HuH-7 (cell line): Measurements from ENCODE around the gene LZTR1.
"Not testable (repeated sequence)": the region's sequence is repeated elsewhere in the genome, so short reads cannot be mapped to it uniquely, and the experiment has no call there.

Source experiments
- DNase-seq: peaks from one replicate; pipeline ENCODE4 v3.0.0; 2011; ENCODE audit warnings: low spot score

LZTR1 gene

DNA sequence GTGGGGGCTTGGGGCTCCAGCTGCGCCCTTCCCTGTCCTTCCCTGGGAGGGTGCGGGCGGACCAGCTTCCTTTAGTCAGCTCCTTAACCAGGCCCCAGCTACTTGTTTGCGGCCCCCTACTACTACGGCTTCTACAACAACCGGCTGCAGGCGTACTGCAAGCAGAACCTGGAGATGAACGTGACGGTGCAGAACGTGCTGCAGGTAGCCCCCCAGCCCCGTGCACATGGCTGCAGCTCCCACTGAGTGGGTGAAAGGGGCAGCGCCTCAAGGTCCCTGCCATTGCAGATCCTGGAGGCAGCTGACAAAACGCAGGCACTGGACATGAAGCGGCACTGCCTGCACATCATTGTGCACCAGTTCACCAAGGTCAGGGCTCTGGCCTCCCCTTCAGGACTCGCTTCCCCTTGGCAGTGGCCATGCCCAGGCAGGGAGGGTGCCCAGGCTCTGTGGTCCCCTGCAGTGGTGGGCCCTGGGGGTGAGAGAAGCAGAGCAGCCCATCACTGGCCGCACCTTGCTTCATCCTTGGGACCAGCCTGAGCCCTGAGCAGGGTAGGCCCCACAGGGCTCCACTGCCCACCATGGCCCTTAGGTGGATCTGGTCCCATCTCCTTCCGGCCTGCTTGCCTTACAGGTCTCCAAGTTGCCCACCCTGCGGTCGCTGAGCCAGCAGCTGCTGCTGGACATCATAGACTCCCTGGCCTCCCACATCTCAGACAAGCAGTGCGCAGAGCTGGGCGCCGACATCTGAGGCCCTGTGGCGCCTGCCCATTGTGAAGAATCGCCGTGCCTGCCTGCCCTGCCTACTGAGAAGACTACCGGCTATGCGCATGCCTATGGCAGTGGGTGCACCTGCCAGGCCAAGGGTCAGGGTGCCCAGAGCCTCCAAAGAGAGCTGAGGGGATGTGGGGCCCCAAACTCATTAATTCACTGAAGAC lies 14.8 kb downstream of the LZTR1 start:
- no peak for DNase-seq

DNA sequence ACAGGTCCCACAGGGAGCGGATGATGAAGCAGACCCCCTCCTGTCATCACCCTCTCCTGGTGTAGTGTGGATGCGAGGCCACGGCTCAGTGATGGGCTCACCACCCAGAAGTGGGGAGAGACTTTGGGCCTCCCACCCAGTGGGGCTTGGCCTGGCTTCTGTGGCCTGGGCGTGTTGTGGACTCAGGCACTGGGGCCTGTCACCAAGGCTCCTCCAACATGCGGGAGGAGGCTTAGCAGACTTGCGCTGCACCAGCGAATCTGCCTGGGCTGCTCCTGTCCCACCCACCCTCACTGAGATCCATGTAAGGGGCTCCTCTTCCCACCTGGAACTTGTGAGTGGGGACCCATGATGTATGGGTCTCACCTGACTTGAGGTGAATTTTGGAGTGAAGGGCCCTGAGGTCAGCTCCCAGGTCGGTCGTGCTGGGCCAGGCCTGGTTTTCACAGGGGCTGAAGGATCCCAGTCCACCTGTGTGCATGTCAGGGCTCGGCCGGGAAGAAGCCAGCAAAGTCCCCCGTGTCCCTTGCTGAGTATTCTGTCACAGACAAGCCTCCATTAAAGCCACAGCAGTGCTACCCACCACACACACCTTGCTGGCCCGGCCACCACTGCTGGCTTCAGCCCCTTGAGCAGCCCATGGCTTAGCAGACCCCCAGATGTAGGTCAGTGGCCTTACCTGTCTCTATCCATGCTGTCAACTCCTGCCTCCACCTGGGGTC lies 15.6 kb downstream of the LZTR1 start:
- no peak for DNase-seq

DNA sequence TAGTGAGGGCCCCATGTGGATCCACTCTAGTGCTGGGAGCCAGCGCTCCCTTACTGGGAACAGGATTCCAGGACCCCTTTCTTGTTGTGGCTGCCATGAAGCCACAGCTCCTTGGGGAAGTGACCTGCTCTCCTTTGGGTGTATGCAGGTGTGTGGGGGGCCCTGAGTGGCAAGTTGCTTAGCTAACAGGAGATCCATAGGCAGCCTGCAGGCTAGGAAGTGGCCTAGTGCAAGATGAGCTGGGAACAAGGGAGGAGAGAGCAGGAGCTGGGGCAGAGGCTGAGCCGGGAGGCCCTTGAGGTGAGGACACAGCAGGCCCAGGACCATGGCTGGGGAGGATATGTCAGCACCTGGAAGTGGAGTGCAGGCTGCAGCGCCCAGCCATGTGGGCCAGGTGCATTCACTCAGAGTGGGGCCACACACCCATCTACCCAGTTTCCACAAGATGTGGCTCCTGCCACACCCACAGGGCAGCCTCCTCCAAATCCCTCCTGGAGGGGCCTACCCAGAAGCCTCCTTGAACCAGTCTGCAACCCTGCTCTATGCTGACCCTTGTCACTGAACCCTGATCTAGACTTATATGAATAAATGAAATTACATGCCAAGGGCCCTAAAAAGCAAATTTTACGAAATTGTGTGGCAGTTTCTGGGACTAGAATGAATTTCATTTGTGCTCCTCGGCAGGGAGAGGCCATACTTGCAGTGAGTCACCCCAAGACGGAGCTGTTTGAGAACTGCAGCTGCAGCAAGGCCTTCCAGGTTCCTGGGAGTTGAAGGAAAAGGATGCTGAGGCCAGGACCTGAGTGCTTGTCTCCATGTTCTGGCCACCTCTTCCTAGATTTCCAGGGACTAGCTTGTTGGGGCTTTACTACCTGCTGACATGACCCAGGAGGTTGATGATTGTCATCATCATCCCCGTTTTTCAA lies 16.6 kb downstream of the LZTR1 start:
- DNase-seq: no peak

DNA sequence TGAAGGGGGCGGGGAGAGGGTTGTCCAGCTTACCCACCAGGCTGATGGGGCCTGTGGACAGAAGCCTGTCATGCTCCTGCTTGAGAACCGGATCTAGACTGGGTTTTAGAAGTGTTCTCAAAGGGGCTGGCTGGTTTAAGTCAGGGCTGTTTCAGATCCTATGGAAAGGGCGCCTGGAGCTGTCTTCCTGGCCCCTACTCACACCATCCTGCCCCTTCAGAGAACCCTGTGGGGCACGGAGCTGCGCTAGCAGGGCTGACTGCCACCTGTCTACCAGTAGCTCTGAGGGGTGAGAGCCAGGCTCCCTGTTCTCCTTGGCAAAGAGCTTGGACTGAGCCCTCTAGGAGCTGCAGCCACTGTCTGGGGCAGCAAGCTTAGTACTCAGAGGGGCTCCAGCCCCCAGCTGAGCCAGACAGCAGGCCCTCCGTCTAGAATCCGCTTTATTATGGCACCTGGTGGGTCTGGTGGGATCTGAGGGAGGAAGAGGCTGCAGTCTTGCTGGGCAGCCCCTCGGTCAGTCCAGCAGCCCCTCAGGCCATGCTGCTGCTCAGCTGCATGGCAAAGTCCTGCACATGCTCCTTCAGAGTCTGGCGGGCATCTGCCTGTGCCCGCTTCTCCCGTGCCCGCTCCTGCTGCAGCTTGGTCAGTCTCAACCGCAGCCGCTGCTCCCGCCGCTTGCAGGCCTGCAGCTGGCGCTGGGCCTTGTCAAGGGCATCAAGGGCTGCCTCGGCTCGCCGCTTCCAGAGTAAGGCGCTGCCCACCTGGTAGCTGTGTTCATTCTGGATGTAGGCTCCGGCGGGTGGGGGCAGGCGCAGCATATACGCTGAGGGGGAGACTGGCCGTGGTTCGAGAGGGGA lies 17.5 kb downstream of the LZTR1 start:
- no peak for DNase-seq

DNA sequence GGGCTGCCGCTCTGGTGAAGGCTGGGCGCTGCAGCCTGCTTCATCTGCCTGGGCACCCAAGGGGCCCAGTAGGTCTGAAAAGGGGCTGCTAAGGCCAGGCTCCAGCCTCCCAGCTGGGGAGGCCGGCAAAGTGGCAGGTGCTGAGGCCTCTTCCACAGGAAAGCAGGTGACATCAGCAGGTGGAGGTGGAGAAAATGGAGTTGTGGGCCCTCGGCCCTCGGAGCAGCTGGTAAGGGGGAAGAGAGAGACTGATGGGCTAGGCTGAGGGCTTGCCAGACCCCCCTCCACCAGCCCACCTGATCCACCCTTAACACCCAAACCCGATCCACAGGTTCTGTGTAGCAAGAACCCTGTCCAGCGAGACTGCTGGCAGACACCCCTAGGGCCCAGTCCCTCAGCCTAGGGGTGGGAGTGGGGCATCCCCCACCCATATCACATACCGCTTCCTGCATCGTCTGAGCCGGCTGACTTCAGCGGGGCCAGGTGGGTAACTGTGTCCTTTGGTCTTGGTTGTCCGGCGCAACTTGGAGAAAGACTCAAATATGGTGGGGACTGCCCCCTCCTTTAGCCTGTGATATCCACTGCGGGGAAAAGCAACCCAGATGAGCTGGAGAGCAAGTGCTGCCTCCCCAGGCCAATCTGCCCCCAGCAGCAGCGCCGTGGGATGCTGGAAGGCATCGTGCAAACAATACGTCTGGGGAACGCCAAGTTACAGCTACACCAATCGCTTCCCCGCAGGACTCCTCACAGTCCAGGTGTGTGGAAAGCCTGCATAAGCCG lies 18.3 kb downstream of the LZTR1 start:
- DNase-seq: no peak

DNA sequence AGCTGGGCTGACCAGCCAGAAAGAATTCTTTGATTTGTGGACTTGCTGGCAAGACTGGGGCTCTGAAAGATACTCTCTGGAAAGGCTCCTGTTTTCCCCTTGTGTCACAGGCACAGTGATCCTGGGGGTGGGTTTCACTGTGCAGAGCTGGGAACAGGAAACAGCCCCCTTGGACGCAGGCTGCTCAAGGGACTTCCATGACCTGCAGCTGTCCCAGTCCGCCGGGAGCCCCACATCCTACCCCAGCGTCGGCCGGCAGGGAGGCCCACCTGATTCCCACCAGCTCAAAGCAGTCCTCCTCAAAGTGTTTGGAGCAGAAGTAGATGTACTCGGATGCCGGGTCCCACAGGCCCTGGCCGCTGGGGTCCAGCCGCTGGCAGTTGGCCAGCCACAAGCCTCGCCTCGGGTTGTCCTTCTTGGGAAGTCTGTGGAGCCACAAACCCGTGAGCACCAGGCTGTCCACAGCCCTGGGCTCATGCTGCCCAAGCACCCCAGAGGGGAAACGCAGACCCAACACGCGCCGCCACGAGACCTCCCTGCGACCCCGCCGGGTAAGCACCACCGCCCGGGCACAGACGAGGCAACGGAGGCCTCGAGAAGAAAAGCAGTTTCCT lies 19.0 kb downstream of the LZTR1 start:
- DNase-seq: no peak

DNA sequence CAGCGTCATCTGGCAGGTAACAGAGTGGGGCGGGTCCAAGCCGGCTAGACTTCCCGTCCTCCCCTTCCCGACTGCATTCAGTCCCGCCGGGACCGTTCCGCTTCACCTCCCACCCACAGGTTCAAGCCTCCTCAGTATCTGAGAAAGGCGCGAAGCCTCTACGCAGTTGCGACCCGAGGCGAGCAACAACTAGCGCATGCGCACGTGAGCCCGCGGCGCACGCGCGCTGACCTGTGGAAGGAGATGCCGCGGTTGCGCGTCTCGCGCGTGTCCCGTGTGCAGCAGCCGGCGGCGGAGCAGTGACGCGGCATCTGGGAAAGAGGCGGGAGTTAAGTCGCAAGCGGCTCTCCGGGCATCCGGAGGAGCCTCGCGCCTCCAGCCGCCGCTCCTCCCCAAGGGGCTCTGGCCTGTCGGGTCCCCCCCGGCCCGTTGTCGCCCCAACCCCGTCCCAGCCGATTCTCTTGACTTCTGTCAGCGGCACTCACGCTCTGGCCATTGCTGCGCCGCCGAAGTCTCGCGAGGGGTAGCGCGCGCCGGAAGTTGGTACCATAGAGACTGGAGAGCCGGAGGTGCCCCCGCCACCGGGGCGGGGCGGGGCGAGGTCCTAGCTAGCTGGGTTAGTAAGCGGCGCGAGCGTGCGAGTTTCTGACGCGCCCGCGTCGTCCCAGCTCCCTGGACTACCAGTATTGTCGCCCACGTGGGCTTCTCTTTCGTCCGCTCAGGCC lies 19.7 kb downstream of the LZTR1 start, which contains the start of gene THAP7:
Gene THAP7 (minus strand): TSS at position 518 of the 725 bp plus-strand sequence. CDS start 207 bp downstream, at position 311.
- DNase-seq: peak; percentile 97

DNA sequence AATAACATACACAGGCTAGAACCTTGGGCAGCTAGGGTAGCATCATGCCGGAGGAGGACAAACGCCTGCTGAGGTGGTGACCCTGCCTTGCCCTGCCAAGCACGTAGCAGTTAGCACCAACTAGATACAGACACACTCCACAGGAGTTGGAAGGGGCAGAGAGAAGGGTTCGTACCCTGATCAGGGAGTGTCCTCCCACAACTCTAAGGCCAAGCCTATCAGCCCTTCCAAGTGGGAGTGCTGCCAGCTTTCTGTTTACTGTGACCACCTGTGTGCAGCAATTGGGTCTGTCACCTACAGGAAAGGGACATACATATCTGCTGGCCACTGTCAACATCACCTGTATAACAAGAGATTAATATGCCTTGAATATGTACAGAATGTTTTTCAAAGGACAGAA lies 21.7 kb downstream of the LZTR1 start:
- no peak for DNase-seq

DNA sequence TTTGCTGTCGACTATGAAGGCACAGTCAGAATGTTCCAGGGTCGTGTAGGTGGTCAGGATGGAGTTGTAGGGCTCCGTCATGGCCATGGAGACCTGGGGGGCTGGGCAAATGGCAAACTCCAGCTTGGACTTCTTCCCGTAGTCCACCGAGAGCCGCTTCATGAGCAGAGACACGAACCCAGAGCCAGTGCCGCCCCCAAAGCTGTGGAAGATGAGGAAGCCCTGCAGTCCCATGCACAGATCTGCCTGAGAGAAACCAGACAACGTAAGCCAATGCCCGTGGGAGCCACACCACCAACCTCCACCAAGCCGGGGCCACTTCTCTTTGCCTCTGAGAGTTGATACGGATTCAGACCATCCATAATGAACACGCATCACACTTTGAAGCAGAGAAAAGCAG lies 27.1 kb downstream of the LZTR1 start:
- DNase-seq: not testable (repeated sequence)

DNA sequence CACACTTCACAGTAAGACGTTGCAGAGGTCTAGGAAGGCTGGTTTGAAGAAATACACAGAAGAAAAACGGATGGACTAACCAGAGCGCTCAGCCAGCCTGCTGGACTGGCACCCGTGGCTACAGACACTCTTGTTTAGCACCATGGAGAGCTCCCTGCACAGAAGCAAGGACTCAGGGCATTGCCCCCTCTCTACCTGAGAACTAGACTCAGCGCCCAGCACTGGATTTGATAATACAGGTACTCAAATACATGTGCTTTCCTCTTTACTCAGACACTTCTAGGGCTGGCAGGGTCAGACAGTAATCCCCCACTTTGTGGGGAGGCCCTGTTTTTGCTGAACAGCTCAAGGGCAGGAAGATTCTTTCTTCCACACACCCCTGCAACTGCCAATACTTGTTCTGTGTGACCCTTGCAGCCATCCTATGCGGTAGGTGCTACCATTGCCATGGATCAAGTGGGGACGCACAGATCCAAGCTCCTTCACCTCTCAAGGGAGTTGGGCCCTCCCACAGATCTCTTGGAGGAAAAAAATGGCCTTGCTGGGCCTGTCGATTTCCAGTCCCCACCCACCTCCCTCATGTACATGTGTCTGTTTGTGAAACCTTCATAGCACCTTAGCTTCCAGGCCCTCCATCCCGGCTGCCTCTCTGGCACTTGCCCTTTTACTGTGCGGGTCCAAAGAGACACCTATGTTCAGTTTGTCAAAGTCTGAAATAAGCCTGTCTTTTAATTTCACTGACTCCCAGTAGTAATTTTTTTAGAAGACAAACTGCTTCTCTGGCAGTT lies 27.7 kb downstream of the LZTR1 start:
- DNase-seq: no peak

DNA sequence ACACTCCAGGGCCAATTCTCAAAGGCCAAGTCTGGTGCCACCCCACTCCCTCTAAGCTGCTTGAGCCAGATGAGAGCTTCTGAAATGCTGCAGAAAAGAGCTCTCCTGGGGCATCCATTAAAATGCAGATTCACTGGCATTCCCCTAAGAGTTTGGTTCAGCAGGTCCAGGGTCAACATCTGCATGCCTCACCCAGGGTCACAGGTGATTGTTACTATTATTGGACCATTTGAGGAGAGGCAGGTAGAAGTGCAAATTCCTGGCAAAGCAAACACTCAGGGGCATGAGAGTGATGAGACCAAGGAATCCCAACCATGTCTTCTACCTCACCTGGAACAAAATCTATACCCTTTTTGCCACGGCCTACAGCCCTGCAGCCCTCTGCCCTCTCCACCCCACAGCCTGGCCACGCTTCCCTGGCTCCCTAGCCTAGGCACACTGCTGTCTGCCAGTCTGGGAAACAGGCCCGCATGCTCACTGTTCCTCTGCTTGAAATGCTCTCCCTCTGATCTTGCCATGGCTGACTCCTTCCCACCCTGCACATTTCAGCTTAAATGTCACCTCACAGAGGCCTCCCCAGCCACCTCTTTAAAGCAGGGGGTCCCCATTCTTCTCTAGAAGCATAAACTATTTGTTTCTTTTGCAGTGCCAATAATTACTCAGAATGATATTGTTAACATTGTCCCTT lies 28.5 kb downstream of the LZTR1 start:
- DNase-seq: no peak

DNA sequence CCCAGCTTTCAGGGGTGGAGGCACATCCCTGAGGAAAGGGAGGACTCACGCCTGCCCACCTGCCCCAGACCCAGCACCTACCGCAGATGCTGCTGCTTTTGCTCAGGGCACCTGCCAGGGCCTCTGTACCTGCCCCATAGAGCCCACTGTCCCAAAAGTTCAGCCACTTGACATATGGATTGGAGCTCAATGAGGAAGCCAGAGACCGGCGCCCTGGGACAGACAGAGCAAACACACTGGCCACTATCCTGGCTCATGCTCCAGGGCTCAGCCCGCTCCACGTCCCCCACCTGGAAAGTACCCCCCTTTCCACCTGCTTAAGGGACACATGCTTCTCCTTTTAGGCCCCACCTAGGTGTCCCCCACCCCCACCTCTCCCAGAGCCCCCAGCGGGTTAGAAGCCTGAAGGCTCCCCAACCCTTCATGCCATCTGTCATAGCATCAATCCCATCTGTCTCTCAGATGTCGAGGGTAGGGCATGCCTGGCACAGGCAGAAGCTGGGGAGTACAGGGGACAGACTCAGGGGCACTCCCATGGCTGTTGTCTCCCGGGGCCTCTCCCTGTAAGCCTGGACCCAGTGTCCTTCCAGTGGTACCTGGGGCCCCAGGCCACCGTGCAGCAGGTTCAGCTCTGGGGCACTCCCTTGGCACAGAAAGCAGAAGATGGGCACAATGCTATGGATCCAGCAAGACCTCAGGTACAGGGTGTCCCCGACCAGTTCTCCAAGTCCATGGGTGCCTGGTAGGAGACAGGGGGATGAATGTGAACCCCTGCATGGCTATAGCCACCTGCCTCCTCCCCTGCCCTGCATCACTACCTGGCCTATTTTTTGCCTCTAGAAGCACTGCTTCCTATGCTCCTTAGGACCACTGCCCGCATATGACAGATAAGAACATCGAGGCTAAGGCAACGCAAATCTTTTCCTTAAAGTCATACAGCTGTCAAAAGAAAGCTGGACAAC lies 30.6 kb downstream of the LZTR1 start:
- no peak for DNase-seq

DNA sequence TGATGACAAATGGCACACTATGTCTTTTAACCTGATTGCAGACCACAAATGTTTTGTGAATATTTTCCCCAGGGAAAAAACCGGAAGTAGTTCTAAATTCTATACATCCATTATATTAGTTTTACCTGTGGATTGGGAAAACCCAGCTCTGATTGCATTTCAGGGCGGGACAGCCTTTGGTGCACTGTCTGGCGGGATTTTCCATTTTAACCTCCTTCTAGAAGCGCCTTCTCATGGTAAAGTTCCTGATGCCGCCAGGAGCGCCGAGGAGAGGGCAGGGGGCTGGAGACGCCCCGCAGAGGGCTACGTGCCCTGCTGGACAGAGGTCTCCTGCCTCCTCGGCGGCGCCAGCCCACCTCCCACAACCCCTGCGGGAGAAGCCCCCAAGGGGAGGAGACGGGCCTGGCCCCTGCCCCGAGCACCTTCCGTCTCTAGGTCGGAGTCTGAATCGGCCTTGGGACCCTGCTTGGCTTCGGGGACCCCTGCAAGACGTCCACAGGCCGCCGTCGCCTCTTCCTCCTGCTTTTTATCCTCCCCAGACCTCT lies 31.6 kb downstream of the LZTR1 start:
- no peak for DNase-seq

DNA sequence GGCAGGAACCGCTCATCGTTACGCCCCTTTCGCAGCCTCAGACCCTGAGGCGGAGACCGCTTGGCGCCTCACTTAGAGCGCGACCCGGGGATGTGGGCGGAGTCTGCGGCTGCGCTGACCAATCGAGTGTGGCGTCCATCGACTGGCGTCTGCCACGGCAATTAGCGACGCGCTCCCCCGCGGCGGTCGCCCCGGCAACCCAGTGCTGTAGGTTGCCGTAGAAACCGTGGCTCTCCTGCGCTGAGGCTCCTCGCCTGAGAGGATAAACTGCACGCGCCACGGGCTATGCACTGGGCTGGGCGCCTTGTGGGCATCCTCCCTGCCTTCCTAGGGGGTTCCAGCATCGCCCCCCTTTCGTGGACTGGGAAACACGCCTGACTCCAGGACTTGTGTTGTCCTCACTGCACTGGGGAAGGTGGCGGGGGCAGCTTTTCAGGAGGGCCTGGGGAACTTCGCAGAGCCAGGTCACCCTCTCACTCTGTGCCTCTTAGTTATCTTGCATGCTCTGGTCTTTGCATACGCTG lies 32.2 kb downstream of the LZTR1 start:
- DNase-seq: peak; percentile 99

DNA sequence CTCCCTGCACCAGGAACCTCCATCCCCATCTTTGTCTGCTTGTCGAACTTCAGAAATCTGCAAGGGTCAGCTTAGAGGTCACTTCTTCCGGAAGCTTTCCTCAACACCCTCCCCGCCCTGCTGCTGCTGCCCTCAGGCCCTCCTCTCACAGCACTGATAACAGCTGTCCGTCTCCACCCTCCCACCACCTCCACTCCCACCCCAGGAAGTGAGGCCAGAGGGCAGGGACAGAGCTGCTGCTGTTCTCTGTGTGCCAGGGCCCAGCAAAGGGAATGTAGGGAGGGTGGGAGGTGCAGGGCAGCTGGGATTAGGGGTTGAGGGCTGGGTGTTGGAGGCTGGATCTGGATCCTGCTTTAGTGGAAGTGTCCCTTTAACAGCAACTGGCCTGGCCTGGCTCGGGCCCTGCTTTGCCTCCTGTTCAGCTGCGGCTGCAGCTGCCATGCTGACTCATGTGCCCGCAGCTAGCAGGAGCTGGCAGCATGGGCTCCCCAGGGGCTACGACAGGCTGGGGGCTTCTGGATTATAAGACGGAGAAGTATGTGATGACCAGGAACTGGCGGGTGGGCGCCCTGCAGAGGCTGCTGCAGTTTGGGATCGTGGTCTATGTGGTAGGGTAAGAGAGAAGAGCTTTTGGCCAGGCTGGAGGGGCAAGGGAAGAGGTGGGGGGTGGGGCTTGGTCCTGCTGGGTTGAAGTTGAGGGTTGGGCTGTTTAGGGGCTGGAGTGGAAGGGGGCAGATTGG lies 32.8 kb downstream of the LZTR1 start, which contains the start of gene P2RX6:
Gene P2RX6 (plus strand): TSS at position 440 of the 740 bp plus-strand sequence. CDS start 10 bp downstream, at position 450.
- peak; percentile 74 for DNase-seq
